DND-41 (cell line): ENCODE data around the gene CDH19.

Experiments
- ATAC-seq: fragments of 200-7000 bp; cut with Tn5 transposase; 3 replicates; pipeline ENCODE4 v1.9.1; 2021; ENCODE audit warnings: low read depth; ENCODE audit not compliant: insufficient read depth
- DNase-seq: peaks from one replicate; pipeline ENCODE4 v3.0.0-alpha.2; 2020
- H2AFZ ChIP-seq: 2 replicates; pipeline ENCODE4 v1.6.0; 2012; ENCODE audit warnings: low read depth, low read length
- H3K27ac ChIP-seq: 2 replicates; pipeline ENCODE4 v1.5.1; 2012; ENCODE audit warnings: low read length, inconsistent platforms
- H3K27me3 ChIP-seq: fragments of 200-600 bp; sonication (generic); 2 replicates; pipeline ENCODE4 v1.6.0; 2012; ENCODE audit warnings: low read length, mild to moderate bottlenecking, inconsistent platforms; ENCODE audit not compliant: insufficient read depth, poor library complexity
- H3K36me3 ChIP-seq: 2 replicates; pipeline ENCODE4 v1.5.1; 2012; ENCODE audit warnings: low read length, inconsistent platforms; ENCODE audit not compliant: insufficient read depth
- H3K4me1 ChIP-seq: 2 replicates; pipeline ENCODE4 v1.5.1; 2012; ENCODE audit warnings: mild to moderate bottlenecking, low read length; ENCODE audit not compliant: insufficient read depth
- H3K4me2 ChIP-seq: 2 replicates; pipeline ENCODE4 v1.6.0; 2012; ENCODE audit warnings: mild to moderate bottlenecking, moderate library complexity, low read length, inconsistent platforms; ENCODE audit not compliant: insufficient read depth
- H3K4me3 ChIP-seq, 2 experiments: fragments of 200-600 bp in 1 of 2; shearing (Covaris generic) in 1 of 2; 2 replicates each; pipeline ENCODE4 v1.5.1; 2012 to 2016; ENCODE audit warnings: inconsistent platforms in 2 of 2, low read length in 2 of 2, mild to moderate bottlenecking in 2 of 2, low read depth in 1 of 2, moderate library complexity in 1 of 2
- H3K79me2 ChIP-seq: 2 replicates; pipeline ENCODE4 v1.6.0; 2012; ENCODE audit warnings: low read length, inconsistent platforms; ENCODE audit not compliant: insufficient read depth
- H3K9ac ChIP-seq: 2 replicates; pipeline ENCODE4 v1.6.0; 2012; ENCODE audit warnings: low read depth, mild to moderate bottlenecking, inconsistent platforms, low read length, moderate library complexity
- H3K9me3 ChIP-seq: 2 replicates; pipeline ENCODE4 v1.5.1; 2012; ENCODE audit warnings: low read length, moderate library complexity, mild to moderate bottlenecking, inconsistent platforms; ENCODE audit not compliant: insufficient read depth, severe bottlenecking
- H4K20me1 ChIP-seq: 2 replicates; pipeline ENCODE4 v1.6.0; 2012; ENCODE audit warnings: low read length; ENCODE audit not compliant: insufficient read depth
- CTCF ChIP-seq: IDR thresholded peaks from 2 replicates; pipeline ENCODE4 v1.5.1; 2012; ENCODE audit warnings: borderline replicate concordance, low read length, moderate library complexity, mild to moderate bottlenecking; ENCODE audit not compliant: poor library complexity, severe bottlenecking; ENCODE audit errors: extremely low read depth
- EZH2 ChIP-seq: IDR thresholded peaks from 3 replicates; pipeline ENCODE4 v1.6.1; 2012; ENCODE audit warnings: borderline replicate concordance, low read depth, mild to moderate bottlenecking, moderate library complexity, low read length, inconsistent platforms; ENCODE audit not compliant: severe bottlenecking

The CDH19 gene

DNA sequence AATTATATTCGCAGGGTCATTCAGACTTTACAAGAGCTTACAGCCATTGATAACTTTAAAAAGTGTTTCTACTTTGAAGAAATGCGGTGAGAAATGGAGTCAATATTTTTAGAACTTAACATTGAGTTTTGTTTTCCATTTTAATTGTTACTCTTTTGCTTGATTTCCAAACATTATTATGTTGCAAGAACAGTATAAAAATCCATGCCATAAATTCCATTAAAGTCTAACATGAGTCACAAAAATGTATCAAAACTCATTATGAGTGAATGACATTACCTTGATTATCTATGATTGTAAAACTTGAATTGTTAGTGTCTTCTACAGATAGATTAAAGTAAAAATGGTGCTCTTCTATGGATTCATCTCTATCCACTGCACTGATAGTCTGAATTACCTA, 92.6 kb downstream of the CDH19 start:
- no peak overlapping the region for H3K4me3 ChIP-seq
- TF ChIP-seq CTCF, result no peak
- no peak for TF ChIP-seq EZH2
- no peaks in the 10 kb centered on the region for H4K20me1 ChIP-seq
- H3K27me3 ChIP-seq, result no peaks in the 10 kb centered on the region
- H3K36me3 ChIP-seq, result no peaks in the 10 kb centered on the region
- no peaks in the 10 kb centered on the region for H3K9me3 ChIP-seq
- H3K9ac ChIP-seq, result no peak overlapping the region
- no peak overlapping the region for H3K27ac ChIP-seq
- no peak for DNase-seq
- H3K4me2 ChIP-seq, result no peak overlapping the region
- no peak for ATAC-seq
- H3K4me1 ChIP-seq, result no peaks in the 10 kb centered on the region
- H2AFZ ChIP-seq, result no peak overlapping the region
- no peaks in the 10 kb centered on the region for H3K79me2 ChIP-seq

- H3K27ac ChIP-seq, result no peak overlapping the region
- no peak overlapping the region for H3K4me2 ChIP-seq
- H3K79me2 ChIP-seq, result no peaks in the 10 kb centered on the region
- no peak overlapping the region for H2AFZ ChIP-seq
- ATAC-seq (no peak), DNase-seq (no peak)
- TF ChIP-seq CTCF (no peak), EZH2 (no peak)
- no peak overlapping the region for H3K9ac ChIP-seq
- H3K36me3 ChIP-seq, result no peaks in the 10 kb centered on the region
- no peaks in the 10 kb centered on the region for H4K20me1 ChIP-seq
- no peaks in the 10 kb centered on the region for H3K9me3 ChIP-seq
- H3K4me1 ChIP-seq, result no peaks in the 10 kb centered on the region
- H3K27me3 ChIP-seq, result no peaks in the 10 kb centered on the region
- no peak overlapping the region for H3K4me3 ChIP-seq
Measured at GRCh38 chr18:66510357-66511045, 93.4 kb downstream of the CDH19 start.

- H3K4me1 ChIP-seq, result no peaks in the 10 kb centered on the region
- H3K79me2 ChIP-seq, result no peaks in the 10 kb centered on the region
- H3K4me3 ChIP-seq, result no peak overlapping the region
- no peak overlapping the region for H2AFZ ChIP-seq
- H3K9ac ChIP-seq, result no peak overlapping the region
- DNase-seq, result no peak
- H3K27ac ChIP-seq, result no peak overlapping the region
- no peaks in the 10 kb centered on the region for H4K20me1 ChIP-seq
- no peaks in the 10 kb centered on the region for H3K27me3 ChIP-seq
- ATAC-seq, result no peak
- TF ChIP-seq EZH2, result no peak
- no peak for TF ChIP-seq CTCF
- H3K4me2 ChIP-seq, result no peak overlapping the region
- H3K9me3 ChIP-seq, result no peaks in the 10 kb centered on the region
- H3K36me3 ChIP-seq, result no peaks in the 10 kb centered on the region
Measured at GRCh38 chr18:66508937-66509336, 95.0 kb downstream of the CDH19 start.

DNA sequence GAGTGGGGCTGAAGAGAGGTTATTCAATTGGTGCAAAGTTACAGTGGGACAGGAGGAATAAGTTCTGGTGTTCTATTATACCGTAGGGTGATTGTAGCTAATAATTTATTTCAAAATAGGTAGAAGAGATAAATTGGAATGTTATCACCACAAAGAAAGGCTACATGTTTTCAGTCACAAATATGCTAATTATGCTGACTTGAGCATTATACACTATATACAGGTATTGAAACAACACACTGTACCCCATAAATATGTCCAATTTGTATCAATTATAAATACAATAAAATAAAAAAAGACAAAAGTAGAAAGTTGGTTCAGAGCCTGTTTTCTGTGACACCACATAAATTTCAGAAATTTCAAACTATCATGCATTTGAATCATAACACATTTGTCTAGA, 97.7 kb downstream of the CDH19 start:
- H3K9me3 ChIP-seq, result no peaks in the 10 kb centered on the region
- no peak for DNase-seq
- no peaks in the 10 kb centered on the region for H3K36me3 ChIP-seq
- no peak overlapping the region for H3K9ac ChIP-seq
- H3K4me2 ChIP-seq, result no peak overlapping the region
- H3K4me1 ChIP-seq, result no peaks in the 10 kb centered on the region
- no peaks in the 10 kb centered on the region for H3K79me2 ChIP-seq
- no peaks in the 10 kb centered on the region for H3K27me3 ChIP-seq
- H3K27ac ChIP-seq, result no peak overlapping the region
- no peak for TF ChIP-seq EZH2
- no peak for TF ChIP-seq CTCF
- no peaks in the 10 kb centered on the region for H4K20me1 ChIP-seq
- no peak overlapping the region for H2AFZ ChIP-seq
- ATAC-seq, result no peak
- no peak overlapping the region for H3K4me3 ChIP-seq
